T-cell (primary cell): ENCODE results near the gene RDH12. TPM values are rescaled to one million over a fixed set of nuclear protein-coding genes. Genes with fewer than 3 reads are reported as not detected.
"Not testable (repeated sequence)": the region's sequence is repeated elsewhere in the genome, so short reads cannot be mapped to it uniquely, and the experiment has no call there.

Experiments
- ATAC-seq, 4 experiments: fragments of 200-7000 bp in 3 of 4; fragments of 150-1000 bp in 1 of 4; cut with Tn5 transposase; replicated peaks in 1 of 4; 1 replicate in 3 of 4; 2 replicates in 1 of 4; pipeline ENCODE4 v1.10.0; 2021; ENCODE audit warnings: moderate library complexity in 3 of 4, mild to moderate bottlenecking in 2 of 4, moderate number of reproducible peaks in 1 of 4
- CTCF ChIA-PET, 2 donors: fragments of 300-600 bp; sonication (Branson Sonifier 250); formaldehyde crosslinking; loops; one replicate each; lab custom pipeline; 2022; ENCODE audit warnings: antibody characterized with exemption in 2 of 2; lab: Charles Lee
- POLR2A ChIA-PET, 2 donors: fragments of 300-600 bp; sonication (Branson Sonifier 250); formaldehyde crosslinking; loops; one replicate each; lab custom pipeline; 2022; ENCODE audit warnings: antibody characterized with exemption in 2 of 2; lab: Charles Lee
- DNase-seq, 35 experiments: peaks; one replicate each; pipeline versions ENCODE4 v3.0.0 to v3.0.0-alpha.2; 2013 to 2023
- H3K27ac ChIP-seq: one replicate; pipeline ENCODE4 v1.5.1; 2013; ENCODE audit warnings: low read length
- H3K27me3 ChIP-seq, 2 experiments: replicated peaks in 1 of 2; 1 replicate in 1 of 2; 2 replicates in 1 of 2; pipeline versions ENCODE4 v1.6.1 to v1.7.0; 2013; ENCODE audit warnings: low read length in 1 of 2, mixed read lengths in 1 of 2; ENCODE audit not compliant: control insufficient read depth in 2 of 2, insufficient read depth in 2 of 2; ENCODE audit errors: extremely low read depth in 1 of 2
- H3K36me3 ChIP-seq, 2 donors: 1 replicate in 1 of 2; 2 replicates in 1 of 2; pipeline versions ENCODE4 v1.6.1 to v1.7.0; 2013; ENCODE audit warnings: low read length in 1 of 2; ENCODE audit not compliant: control insufficient read depth in 2 of 2, insufficient read depth in 1 of 2; ENCODE audit errors: extremely low read depth in 1 of 2
- H3K4me1 ChIP-seq, 2 experiments: 1 replicate in 1 of 2; 2 replicates in 1 of 2; pipeline versions ENCODE4 v1.6.1 to v1.7.0; 2013; ENCODE audit warnings: low read length in 2 of 2, mixed read lengths in 1 of 2; ENCODE audit not compliant: insufficient read depth in 2 of 2, control insufficient read depth in 1 of 2; ENCODE audit errors: extremely low read depth in 1 of 2
- H3K4me3 ChIP-seq, 2 donors: 1 replicate in 1 of 2; 2 replicates in 1 of 2; pipeline versions ENCODE4 v1.5.1 to v1.7.0; 2013; ENCODE audit warnings: mild to moderate bottlenecking in 2 of 2, low read length in 1 of 2, moderate library complexity in 1 of 2; ENCODE audit not compliant: control insufficient read depth in 1 of 2; ENCODE audit errors: extremely low read depth in 1 of 2
- H3K9me3 ChIP-seq: 2 replicates; pipeline ENCODE4 v1.7.0; 2013
- H3K27ac Mint-ChIP-seq, 2 donors: one replicate each; pipeline ENCODE4 v1.8.0; 2020 to 2021; ENCODE audit warnings: mild to moderate bottlenecking in 2 of 2, mixed read lengths in 2 of 2
- H3K27me3 Mint-ChIP-seq, 2 donors: one replicate each; pipeline ENCODE4 v1.8.0; 2021 to 2022; ENCODE audit warnings: mixed read lengths in 2 of 2
- H3K36me3 Mint-ChIP-seq: one replicate; pipeline ENCODE4 v1.8.0; 2021; ENCODE audit warnings: mixed read lengths
- H3K4me1 Mint-ChIP-seq, 3 donors: one replicate each; pipeline ENCODE4 v1.8.0; 2020 to 2022; ENCODE audit warnings: mixed read lengths in 3 of 3, mild to moderate bottlenecking in 1 of 3
- H3K4me3 Mint-ChIP-seq, 3 donors: one replicate each; pipeline ENCODE4 v1.8.0; 2020 to 2022; ENCODE audit warnings: mild to moderate bottlenecking in 3 of 3, mixed read lengths in 3 of 3, moderate library complexity in 3 of 3
- H3K9me3 Mint-ChIP-seq, 3 donors: one replicate each; pipeline ENCODE4 v1.8.0; 2020 to 2022; ENCODE audit warnings: mixed read lengths in 3 of 3
- WGBS: methylation state at CpG from one replicate; pipeline ENCODE4 v1.1.5; 2013; ENCODE audit warnings: missing lambda C conversion rate; ENCODE audit not compliant: insufficient coverage; 5-methylcytosine and 5-hydroxymethylcytosine counted together
- total RNA-seq, 35 experiments: library from RNA in 6 of 35; stranded (reverse) in 6 of 35; fragments of 120-200 nt in 1 of 35; gene quantifications; one replicate each; pipeline versions ENCODE4 v1.2.1 to v1.2.4 and lab custom pipeline; 2013 to 2026

Gene RDH12
- total RNA-seq, result not detected
- total RNA-seq (2013), result 0.07 TPM
- total RNA-seq (lab: John Stamatoyannopoulos, UW), result 0 to 0.09 (median 0) reads per million in 29 experiments

DNA sequence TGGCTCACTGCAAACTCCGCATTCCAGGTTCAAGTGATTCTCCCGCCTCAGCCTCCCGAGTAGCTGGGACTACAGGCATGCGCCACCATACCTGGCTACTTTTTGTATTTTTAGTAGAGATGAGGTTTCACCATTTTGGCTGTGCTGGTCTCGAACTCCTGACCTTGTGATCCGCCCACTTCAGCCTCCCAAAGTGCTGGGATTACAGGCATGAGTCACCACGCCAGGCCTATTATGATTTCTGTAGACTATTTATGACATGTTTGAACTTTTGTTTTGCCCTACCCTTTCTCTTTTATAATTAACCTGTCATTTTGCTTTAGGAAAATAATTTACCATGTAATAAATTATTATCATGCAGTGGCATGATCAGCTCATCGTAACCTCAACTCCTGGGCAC is at the start of gene RDH12:
RDH12 (plus strand) TSS at position 395 of the 400 bp plus-strand sequence. CDS start 20,757 bp downstream, outside the sequence.
- not testable (repeated sequence) for H3K4me1 Mint-ChIP-seq, H3K27me3 ChIP-seq, H3K9me3 ChIP-seq, H3K27ac ChIP-seq, H3K4me1 ChIP-seq, H3K27me3 Mint-ChIP-seq, H3K36me3 Mint-ChIP-seq, DNase-seq, H3K4me3 Mint-ChIP-seq, H3K4me3 ChIP-seq, H3K27ac Mint-ChIP-seq, H3K9me3 Mint-ChIP-seq, ATAC-seq, H3K36me3 ChIP-seq
- ChIA-PET POLR2A (interaction anchor here in 1 of 2 donors (0.6 kb wide), 1 partner anchor 273 kb away, joined by 3 read pairs; no protein-coding TSS in a partner anchor), CTCF (interaction anchor here (0.7 to 1.3 kb wide), 5 partner anchors 102 to 1482 kb away, joined by 3 to 7 read pairs (median 5); partner anchors contain the start of gene PIGH (in 1 of the 2))
- 90% methylated on average over 2 of the region's 8 CpGs for WGBS

DNA sequence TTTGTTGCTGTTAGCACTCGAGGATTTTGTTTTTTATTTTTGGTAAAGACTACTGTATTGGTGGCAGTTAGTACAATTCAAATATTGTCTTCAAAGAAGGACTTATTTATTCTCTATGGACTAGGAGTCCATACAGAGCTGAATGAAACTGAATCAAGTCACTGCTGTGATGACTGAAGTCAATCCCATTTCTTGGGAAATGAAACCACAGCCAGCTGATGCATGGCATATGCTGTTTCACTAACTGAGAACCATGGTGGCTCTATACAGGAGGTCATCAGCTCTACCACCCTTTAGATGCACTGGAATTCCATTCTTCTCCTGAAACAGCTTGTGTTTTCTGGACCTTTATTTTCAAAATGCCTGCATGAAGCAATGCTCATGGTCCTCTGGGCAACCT is 49.5 kb upstream of the RDH12 start:
- POLR2A ChIA-PET, result interaction anchor here in 1 of 2 donors (0.6 kb wide), 1 partner anchor 15 kb away, joined by 8 read pairs; no protein-coding TSS in a partner anchor
- DNase-seq (no peak), ATAC-seq (no peak)
- no peaks in the 10 kb centered on the region for H3K9me3 ChIP-seq
- CTCF ChIA-PET, result interaction anchor here in 1 of 2 donors (0.6 kb wide), 1 partner anchor 1169 kb away, joined by 4 read pairs; no protein-coding TSS in a partner anchor
- WGBS, result no CpG with 5 or more reads among the region's 1 CpG
- no peaks in the 10 kb centered on the region for H3K4me1 ChIP-seq
- Mint-ChIP-seq H3K9me3 (no peaks in the 10 kb centered on the region), H3K36me3 (peaks cover 38% of the 10 kb centered on the region), H3K27ac (no peak overlapping the region), H3K4me3 (no peak overlapping the region), H3K4me1 (no peaks in the 10 kb centered on the region), H3K27me3 (no peaks in the 10 kb centered on the region)
- H3K27me3 ChIP-seq, result no peaks in the 10 kb centered on the region
- no peak overlapping the region for H3K27ac ChIP-seq
- peaks cover 9 to 90% of the 10 kb centered on the region in 2 donors for H3K36me3 ChIP-seq
- H3K4me3 ChIP-seq, result no peak overlapping the region

DNA sequence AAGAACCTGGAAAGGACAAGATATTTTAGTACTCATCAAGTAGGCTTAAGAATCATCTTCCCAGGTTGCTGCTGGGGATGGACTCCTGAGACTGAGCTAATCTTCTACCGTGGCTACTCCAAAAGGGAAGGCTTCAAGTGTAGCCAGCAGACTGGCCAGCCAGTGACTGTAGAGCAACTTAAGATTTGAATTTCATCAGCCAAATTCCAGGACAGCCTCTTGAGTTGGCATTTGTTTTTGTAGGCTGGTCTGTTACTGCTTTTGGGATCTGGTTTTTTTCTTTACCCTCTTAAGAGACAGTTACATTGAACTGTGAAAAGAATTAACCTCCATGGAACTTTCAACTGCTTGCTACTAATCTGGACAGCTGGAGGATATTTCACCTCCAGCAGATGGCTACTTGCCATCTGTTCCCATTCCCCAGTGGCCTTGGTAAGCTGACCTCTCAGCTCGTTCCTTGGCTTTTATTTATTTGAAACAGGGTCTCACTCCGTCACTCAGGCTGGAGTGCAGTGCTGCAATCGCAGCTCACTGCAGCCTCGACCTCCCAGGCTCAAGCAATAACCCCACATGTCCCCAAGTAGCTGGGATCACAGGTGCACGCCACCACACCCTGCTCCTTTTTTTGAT is 47.9 kb upstream of the RDH12 start:
- ATAC-seq (no peak), DNase-seq (no peak)
- Histone ChIP-seq H3K27me3 (no peaks in the 10 kb centered on the region), H3K4me1 (no peaks in the 10 kb centered on the region), H3K4me3 (no peak overlapping the region), H3K36me3 (peaks cover 9 to 89% of the 10 kb centered on the region in 2 donors), H3K27ac (no peak overlapping the region), H3K9me3 (no peaks in the 10 kb centered on the region)
- 100% methylated on average over 2 of the region's 6 CpGs for WGBS
- H3K4me3 Mint-ChIP-seq, result no peak overlapping the region
- ChIA-PET POLR2A (interaction anchor here in 1 of 2 donors (0.6 kb wide), 1 partner anchor 106 kb away, joined by 3 read pairs; no protein-coding TSS in a partner anchor), CTCF (interaction anchor here (0.6 to 1.5 kb wide), 5 partner anchors 9 to 109 kb away, joined by 3 to 6 read pairs (median 3); no protein-coding TSS in a partner anchor)
- H3K27me3 Mint-ChIP-seq, result no peaks in the 10 kb centered on the region
- no peaks in the 10 kb centered on the region for H3K9me3 Mint-ChIP-seq
- peaks cover 42% of the 10 kb centered on the region for H3K36me3 Mint-ChIP-seq
- no peak overlapping the region for H3K27ac Mint-ChIP-seq
- no peaks in the 10 kb centered on the region for H3K4me1 Mint-ChIP-seq

- no peak for ATAC-seq
- POLR2A ChIA-PET, result interaction anchor here in 1 of 2 donors (0.6 kb wide), 1 partner anchor 10 kb away, joined by 3 read pairs; no protein-coding TSS in a partner anchor
Observed at GRCh38 chr14:67663633-67664032, 38.1 kb upstream of the RDH12 start.

GRCh38 chr14:67665868-67666267 is 35.8 kb upstream of the RDH12 start:
- H3K36me3 ChIP-seq, result peaks cover 0 to 7% of the 10 kb centered on the region in 2 donors
- no CpG with 5 or more reads among the region's 2 CpGs for WGBS
- CTCF ChIA-PET, result interaction anchor here (0.6 to 3.6 kb wide), 7 partner anchors 11 to 82 kb away, joined by 3 to 42 read pairs (median 14); partner anchors contain the start of genes ARG2 (in 1 of the 2) and PIGH (in 1 of the 2)
- DNase-seq, result no peak
- H3K4me3 ChIP-seq, result no peak overlapping the region
- H3K36me3 Mint-ChIP-seq, result peaks cover 7% of the 10 kb centered on the region
- no peaks in the 10 kb centered on the region for H3K9me3 Mint-ChIP-seq
- peaks cover 2 to 7% of the 10 kb centered on the region in 2 experiments for H3K4me1 ChIP-seq
- peaks cover 60 to 62% (median 60%) of the 10 kb centered on the region in 3 donors for H3K4me1 Mint-ChIP-seq
- no peaks in the 10 kb centered on the region for H3K27me3 Mint-ChIP-seq
- no peaks in the 10 kb centered on the region for H3K27me3 ChIP-seq
- POLR2A ChIA-PET, result no interaction called here
- no peak overlapping the region for H3K27ac ChIP-seq
- H3K9me3 ChIP-seq, result no peaks in the 10 kb centered on the region
- no peak for ATAC-seq
- no peak overlapping the region for H3K27ac Mint-ChIP-seq
- H3K4me3 Mint-ChIP-seq, result no peak overlapping the region

More at GRCh38 chr14:67663633-67664032, 38.1 kb upstream of the RDH12 start:
- H3K27ac Mint-ChIP-seq, result no peak overlapping the region
- H3K36me3 Mint-ChIP-seq, result peaks cover 12% of the 10 kb centered on the region
- no peak overlapping the region for H3K4me3 Mint-ChIP-seq
- no CpG with 5 or more reads among the region's 4 CpGs for WGBS
- no peaks in the 10 kb centered on the region for H3K9me3 Mint-ChIP-seq
- no peaks in the 10 kb centered on the region for H3K27me3 ChIP-seq
- no peaks in the 10 kb centered on the region for H3K9me3 ChIP-seq
- peaks cover 2 to 4% of the 10 kb centered on the region in 2 experiments for H3K4me1 ChIP-seq
- no peak overlapping the region for H3K4me3 ChIP-seq
- H3K4me1 Mint-ChIP-seq, result peaks cover 38 to 46% (median 43%) of the 10 kb centered on the region in 3 donors
- H3K36me3 ChIP-seq, result peaks cover 0 to 25% of the 10 kb centered on the region in 2 donors
- H3K27ac ChIP-seq, result no peak overlapping the region
- H3K27me3 Mint-ChIP-seq, result no peaks in the 10 kb centered on the region
- CTCF ChIA-PET, result interaction anchor here (0.6 to 1.2 kb wide), 4 partner anchors 43 to 79 kb away, joined by 3 read pairs; no protein-coding TSS in a partner anchor
- DNase-seq, result no peak

DNA sequence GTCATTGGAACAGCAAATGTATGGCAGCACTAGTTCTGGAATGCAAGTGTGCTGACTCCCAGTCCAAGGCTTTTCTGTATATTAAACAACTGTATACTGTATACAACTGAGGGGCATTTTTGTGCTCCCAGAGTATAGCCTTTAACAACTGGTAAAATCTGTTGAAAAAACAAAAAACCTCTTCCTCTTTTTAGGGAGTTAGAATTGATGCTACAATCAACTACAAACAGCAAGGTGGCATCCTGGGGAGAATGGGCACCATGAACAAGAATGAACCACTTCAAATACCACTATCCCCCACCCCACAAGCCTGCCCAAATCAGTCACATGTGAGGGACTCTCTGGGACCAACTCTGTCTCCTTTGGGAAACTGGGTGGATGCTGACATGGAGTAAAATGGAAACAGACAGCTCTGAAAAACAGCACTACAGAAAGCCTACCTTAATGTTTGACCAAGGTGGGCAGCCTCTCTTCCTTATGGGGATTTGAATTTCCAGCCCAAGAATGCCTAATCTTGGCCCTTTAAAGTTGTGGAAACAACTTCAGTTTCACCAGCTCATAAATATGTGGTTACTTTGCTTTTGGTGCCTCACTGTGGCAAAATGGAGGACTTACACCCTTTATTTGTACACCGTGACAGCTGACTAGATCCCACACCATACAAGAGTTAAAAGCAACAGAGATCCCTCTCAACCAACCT is 34.8 kb upstream of the RDH12 start:
- H3K4me3 Mint-ChIP-seq, result no peak overlapping the region

More for the DNA sequence above, 34.8 kb upstream of the RDH12 start:
- ChIA-PET CTCF (interaction anchor here (0.6 to 3.6 kb wide), 20 partner anchors 12 to 1571 kb away, joined by 3 to 42 read pairs (median 4); partner anchors contain the start of genes ARG2 (in 1 of the 2) and PIGH (in 1 of the 2)), POLR2A (interaction anchor here in 1 of 2 donors (0.6 kb wide), 1 partner anchor 67 kb away, joined by 4 read pairs; the partner anchor contains the start of gene PIGH)
- ATAC-seq (peak; percentile 73 to 90 (median 78)), DNase-seq (peak in 19 of 35 experiments; percentile 6 to 75 (median 16))
- Mint-ChIP-seq H3K27me3 (no peaks in the 10 kb centered on the region), H3K36me3 (peaks cover 6% of the 10 kb centered on the region), H3K9me3 (no peaks in the 10 kb centered on the region), H3K27ac (no peak overlapping the region), H3K4me1 (peaks cover 68 to 72% (median 69%) of the 10 kb centered on the region in 3 donors)
- no peaks in the 10 kb centered on the region for H3K27me3 ChIP-seq
- H3K9me3 ChIP-seq, result no peaks in the 10 kb centered on the region
- no peak overlapping the region for H3K27ac ChIP-seq
- no peak overlapping the region for H3K4me3 ChIP-seq
- peaks cover 0 to 5% of the 10 kb centered on the region in 2 donors for H3K36me3 ChIP-seq
- WGBS, result no CpG with 5 or more reads among the region's 1 CpG
- H3K4me1 ChIP-seq, result peaks cover 2 to 11% of the 10 kb centered on the region in 2 experiments
